Measurements from ENCODE around the gene EGR1. TPM values are rescaled to one million over a fixed set of nuclear protein-coding genes. Genes with fewer than 3 reads are reported as not detected.

Gene EGR1
- total and polyA plus RNA-seq, 8 donors = 7.7 to 83.9 (median 37.8) TPM

DNA sequence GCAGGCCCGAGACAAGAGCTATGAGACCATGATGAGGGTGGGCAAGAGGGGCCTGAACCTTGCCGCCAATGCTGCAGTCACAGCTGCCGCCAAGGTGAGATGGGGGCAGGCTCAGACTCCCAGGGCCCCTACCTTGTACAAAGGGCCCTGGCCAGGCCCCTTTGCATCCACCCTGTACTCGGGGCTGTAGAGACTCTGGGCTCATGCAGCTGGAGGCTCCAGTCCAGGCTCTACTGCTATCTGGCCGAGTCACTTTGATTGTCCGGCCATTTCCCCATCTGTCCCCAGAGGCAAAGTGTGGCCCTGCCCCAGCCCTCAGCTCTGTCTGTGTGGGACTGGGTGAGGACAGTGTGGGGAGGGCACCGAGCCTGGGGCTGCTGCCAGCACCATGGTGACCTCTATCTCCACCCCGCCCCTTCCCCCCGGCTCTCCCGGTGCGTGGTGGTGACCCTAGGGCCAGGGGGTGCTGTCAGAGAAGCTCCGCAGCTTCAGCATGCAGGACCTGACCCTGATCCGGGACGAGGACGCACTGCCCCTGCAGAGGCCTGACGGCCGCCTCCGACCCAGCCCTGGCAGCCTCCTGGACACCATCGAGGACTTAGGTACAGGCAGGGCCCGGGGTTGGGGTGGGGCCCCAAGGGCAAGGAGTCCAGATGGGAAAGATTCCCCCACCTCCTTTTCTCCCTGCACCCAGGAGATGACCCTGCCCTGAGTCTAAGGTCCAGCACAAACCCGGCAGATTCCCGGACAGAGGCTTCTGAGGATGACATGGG, 20.3 kb upstream of the EGR1 start:
- H3K4me1 ChIP-seq = peaks cover 3 to 13% (median 8%) of the 10 kb centered on the region in 4 donors
- H3K36me3 ChIP-seq = no peaks in the 10 kb centered on the region
- DNase-seq = no peak
- H3K27me3 ChIP-seq = peaks cover 0 to under 1% (median 0%) of the 10 kb centered on the region in 3 donors
- H3K4me3 ChIP-seq = no peak overlapping the region
- H3K9me3 ChIP-seq = no peaks in the 10 kb centered on the region
- no peak overlapping the region for H3K27ac ChIP-seq
- TF ChIP-seq POLR2A (IDR thresholded peaks at IDR 0.05) (no peak), EP300 (IDR thresholded peaks at IDR 0.05) (no peak), POLR2AphosphoS5 (IDR thresholded peaks at IDR 0.05) (no peak)
- TF ChIP-seq, protein P1, sequence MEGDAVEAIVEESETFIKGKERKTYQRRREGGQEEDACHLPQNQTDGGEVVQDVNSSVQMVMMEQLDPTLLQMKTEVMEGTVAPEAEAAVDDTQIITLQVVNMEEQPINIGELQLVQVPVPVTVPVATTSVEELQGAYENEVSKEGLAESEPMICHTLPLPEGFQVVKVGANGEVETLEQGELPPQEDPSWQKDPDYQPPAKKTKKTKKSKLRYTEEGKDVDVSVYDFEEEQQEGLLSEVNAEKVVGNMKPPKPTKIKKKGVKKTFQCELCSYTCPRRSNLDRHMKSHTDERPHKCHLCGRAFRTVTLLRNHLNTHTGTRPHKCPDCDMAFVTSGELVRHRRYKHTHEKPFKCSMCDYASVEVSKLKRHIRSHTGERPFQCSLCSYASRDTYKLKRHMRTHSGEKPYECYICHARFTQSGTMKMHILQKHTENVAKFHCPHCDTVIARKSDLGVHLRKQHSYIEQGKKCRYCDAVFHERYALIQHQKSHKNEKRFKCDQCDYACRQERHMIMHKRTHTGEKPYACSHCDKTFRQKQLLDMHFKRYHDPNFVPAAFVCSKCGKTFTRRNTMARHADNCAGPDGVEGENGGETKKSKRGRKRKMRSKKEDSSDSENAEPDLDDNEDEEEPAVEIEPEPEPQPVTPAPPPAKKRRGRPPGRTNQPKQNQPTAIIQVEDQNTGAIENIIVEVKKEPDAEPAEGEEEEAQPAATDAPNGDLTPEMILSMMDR (IDR thresholded peaks at IDR 0.05) = no peak
- 80 to 85% (median 83%) methylated on average over 8 to 22 of the region's 22 CpGs for WGBS, 5 donors
- intact Hi-C loops (cut with DNase I; ENCODE audit: low total_unique reads) = loop anchor here (5.0 kb wide), 1 partner anchor 57 kb away; no protein-coding TSS in a partner anchor

DNA sequence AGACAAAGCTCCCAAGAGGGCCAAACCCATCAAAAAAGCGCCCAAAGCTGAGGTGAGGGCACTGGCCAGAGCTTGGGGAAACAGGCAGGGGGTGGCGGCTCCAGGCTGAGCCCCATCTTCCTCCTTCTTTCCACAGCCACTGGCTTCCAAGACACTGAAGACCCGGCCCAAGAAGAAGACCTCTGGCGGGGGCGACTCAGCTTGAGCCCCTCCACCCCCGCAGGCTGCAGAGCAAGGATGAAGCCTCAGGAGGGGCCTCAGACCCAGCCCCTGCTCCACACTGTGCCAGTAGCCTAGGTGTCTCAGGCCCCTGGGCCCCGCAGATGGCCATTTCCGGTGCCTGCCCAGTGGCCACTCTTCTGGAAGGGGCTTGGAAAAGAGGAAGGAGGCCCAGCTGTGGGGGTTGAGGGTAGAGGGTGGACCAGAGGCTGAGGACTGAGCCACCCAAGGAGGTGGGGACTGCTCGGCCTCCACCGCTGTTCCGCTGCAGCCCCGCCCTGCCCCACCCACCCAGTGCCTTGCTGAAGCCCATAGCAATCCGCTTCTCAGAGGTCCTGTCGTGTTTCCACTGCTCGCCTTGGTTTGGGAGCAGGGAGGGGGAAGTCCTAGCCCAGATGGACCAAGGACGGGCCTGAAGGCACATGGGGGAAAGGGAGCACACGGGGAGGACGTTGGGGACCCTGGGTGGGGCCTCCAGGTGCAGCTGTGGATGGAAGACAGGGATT, 19.6 kb upstream of the EGR1 start:
- peaks cover 3 to 11% (median 9%) of the 10 kb centered on the region in 4 donors for H3K4me1 ChIP-seq
- no peak overlapping the region for H3K4me3 ChIP-seq
- TF ChIP-seq, protein P1 (IDR thresholded peaks at IDR 0.05) = no peak
- no peak for TF ChIP-seq EP300 (IDR thresholded peaks at IDR 0.05)
- TF ChIP-seq POLR2AphosphoS5 (IDR thresholded peaks at IDR 0.05) = no peak
- TF ChIP-seq POLR2A (IDR thresholded peaks at IDR 0.05) = no peak
- H3K36me3 ChIP-seq = no peaks in the 10 kb centered on the region
- 56 to 63% (median 61%) methylated on average over 9 to 18 of the region's 18 CpGs for WGBS, 5 donors
- no peaks in the 10 kb centered on the region for H3K9me3 ChIP-seq
- no peak overlapping the region for H3K27ac ChIP-seq
- no peak for DNase-seq
- no peaks in the 10 kb centered on the region for H3K27me3 ChIP-seq
- intact Hi-C loops (cut with DNase I; ENCODE audit: low total_unique reads) = loop anchor here (5.0 kb wide), 1 partner anchor 57 kb away; no protein-coding TSS in a partner anchor

DNA sequence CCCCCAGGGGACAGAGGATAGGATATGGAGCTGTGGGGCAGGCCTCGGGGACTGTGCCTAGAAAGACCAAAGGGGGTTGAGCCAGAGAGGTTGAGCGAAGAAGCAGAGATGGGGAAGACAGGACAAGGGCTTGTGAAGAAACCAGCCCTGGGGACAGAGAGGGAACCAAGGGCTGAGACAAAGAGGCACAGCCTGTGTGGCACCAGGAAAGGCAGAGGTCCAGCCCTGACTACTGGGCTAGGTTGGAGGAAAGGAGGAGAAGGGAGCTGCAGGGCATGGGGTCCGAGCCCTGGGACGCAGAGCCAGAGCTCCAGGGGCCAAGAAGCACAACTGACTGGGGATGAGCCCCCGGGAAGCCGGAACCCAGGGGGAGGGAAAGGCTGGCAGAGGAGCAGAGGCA, 17.2 kb upstream of the EGR1 start:
- WGBS, 5 donors = 83 to 94% (median 89%) methylated on average over 6 of the region's 6 CpGs
- peaks cover 3 to 11% (median 9%) of the 10 kb centered on the region in 4 donors for H3K4me1 ChIP-seq

More for the DNA sequence above, 17.2 kb upstream of the EGR1 start:
- Histone ChIP-seq H3K4me3 (no peak overlapping the region), H3K36me3 (no peaks in the 10 kb centered on the region), H3K27ac (no peak overlapping the region), H3K9me3 (no peaks in the 10 kb centered on the region), H3K27me3 (no peaks in the 10 kb centered on the region)
- DNase-seq = no peak
- no peak for TF ChIP-seq POLR2A (IDR thresholded peaks at IDR 0.05)
- TF ChIP-seq, protein P1 (IDR thresholded peaks at IDR 0.05) = no peak
- no peak for TF ChIP-seq POLR2AphosphoS5 (IDR thresholded peaks at IDR 0.05)
- no peak for TF ChIP-seq EP300 (IDR thresholded peaks at IDR 0.05)
- intact Hi-C loops (cut with DNase I; ENCODE audit: low total_unique reads) = loop anchor here (5.0 kb wide), 1 partner anchor 54 kb away; no protein-coding TSS in a partner anchor

Data from stomach (tissue), 9 donors.